Activated naive CD4-positive, alpha-beta T cell treated with anti-CD3 and anti-CD28 coated beads, Interleukin-2, amount 50 U/mL, for 72 hours (primary cell): ENCODE results near the gene FCRL6. TPM values are rescaled to one million over a fixed set of nuclear protein-coding genes. Genes with fewer than 3 reads are reported as not detected.

ENCODE experiments used
- ATAC-seq, 2 donors: fragments of 150-1000 bp; cut with Tn5 transposase; 2 replicates each; pipeline ENCODE4 v1.10.0; 2021; ENCODE audit warnings: mild to moderate bottlenecking in 2 of 2, moderate library complexity in 2 of 2
- DNase-seq, 2 donors: peaks; one replicate each; pipeline ENCODE4 v3.0.0; 2021 to 2022; ENCODE audit warnings: low spot score in 2 of 2
- H3K27ac Mint-ChIP-seq, 2 donors: one replicate each; pipeline ENCODE4 v1.8.0; 2022; ENCODE audit warnings: mild to moderate bottlenecking in 2 of 2, mixed read lengths in 2 of 2
- H3K36me3 Mint-ChIP-seq, 2 donors: one replicate each; pipeline ENCODE4 v1.8.0; 2022; ENCODE audit warnings: mixed read lengths in 2 of 2
- H3K9me3 Mint-ChIP-seq, 2 donors: one replicate each; pipeline ENCODE4 v1.8.0; 2022; ENCODE audit warnings: mixed read lengths in 2 of 2
- total RNA-seq, 2 donors: library from RNA; stranded (reverse); gene quantifications; one replicate each; pipeline ENCODE4 v1.2.3, GENCODE V29; 2022

The FCRL6 gene
- total RNA-seq, 2 donors from 2014 or later = not detected

DNA sequence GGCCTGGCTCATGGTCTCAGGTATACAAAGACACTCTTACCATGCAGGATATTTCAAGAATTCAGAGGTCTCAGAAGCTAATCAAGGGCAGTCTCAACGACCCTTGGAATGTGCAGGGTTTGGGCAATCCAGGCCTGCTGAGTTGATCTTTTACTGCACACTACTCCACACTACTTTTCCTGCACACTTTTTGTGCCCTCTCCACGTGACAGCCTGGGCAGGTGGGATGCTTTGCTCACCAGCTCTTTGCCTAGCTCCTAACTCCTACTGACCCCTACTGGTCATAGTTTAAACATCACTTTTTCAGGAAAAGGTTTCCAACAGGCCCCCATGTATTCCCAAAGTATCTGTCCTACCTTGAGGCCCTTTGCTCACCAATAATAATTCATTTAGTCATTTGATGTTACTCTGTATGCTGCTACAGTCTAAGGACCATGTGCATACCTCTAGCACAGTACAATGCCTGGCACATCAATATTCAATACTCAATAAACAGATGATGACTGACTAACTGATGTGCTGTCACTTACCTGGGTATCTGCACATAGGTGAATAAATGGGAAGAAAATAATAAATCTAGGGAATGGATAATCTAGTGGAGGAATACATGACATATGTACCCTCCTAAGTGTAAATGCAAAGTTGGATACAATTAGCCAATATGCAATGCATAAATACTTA is 11.8 kb upstream of the FCRL6 start:
- Mint-ChIP-seq H3K9me3 (no peaks in the 10 kb centered on the region), H3K36me3 (no peaks in the 10 kb centered on the region), H3K27ac (no peak overlapping the region)
- ATAC-seq (peak; percentile 24 to 38), DNase-seq (no peak)

DNA sequence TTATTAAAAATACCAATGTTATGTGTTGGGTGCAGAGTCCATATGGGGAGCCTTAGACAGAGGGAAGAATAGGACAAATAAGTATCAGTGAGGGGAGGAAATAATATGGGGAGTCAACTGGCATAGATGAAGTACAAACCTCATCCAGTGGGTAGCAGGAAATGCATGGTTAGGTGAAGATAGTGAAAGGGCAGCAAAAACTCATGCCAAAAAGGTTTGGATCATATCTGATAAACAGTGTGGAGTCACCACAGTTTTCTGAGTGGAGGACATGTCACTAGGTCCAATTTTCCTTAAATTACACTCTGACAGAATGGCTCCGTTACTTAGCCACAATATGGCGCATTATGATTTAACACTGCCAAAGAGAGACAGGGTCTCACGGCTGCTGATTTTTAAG is 11.1 kb upstream of the FCRL6 start:
- no peaks in the 10 kb centered on the region for H3K9me3 Mint-ChIP-seq
- H3K36me3 Mint-ChIP-seq = no peaks in the 10 kb centered on the region
- H3K27ac Mint-ChIP-seq = no peak overlapping the region
- DNase-seq = no peak
- ATAC-seq = no peak

DNA sequence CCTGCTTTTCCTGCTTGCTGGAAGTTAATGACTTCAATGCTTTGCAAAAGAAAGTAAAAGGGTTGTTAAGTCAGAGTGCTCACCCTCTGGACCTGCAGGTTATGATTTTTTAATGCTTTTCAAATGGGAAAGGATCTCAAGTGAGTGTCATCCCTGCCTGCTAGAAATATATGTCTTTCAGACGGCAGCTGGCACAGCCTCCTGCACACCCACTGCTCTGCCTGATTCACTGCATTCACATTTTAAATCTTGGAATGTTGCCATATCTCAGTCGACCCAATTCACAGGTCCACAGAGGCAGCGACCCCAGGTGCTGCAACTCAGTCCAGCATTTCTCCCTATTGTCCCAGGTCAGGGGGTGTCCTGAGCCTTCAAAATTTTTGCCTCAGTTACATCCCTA is 10.7 kb upstream of the FCRL6 start:
- Mint-ChIP-seq H3K27ac (no peak overlapping the region), H3K9me3 (no peaks in the 10 kb centered on the region), H3K36me3 (no peaks in the 10 kb centered on the region)
- ATAC-seq = no peak
- no peak for DNase-seq

DNA sequence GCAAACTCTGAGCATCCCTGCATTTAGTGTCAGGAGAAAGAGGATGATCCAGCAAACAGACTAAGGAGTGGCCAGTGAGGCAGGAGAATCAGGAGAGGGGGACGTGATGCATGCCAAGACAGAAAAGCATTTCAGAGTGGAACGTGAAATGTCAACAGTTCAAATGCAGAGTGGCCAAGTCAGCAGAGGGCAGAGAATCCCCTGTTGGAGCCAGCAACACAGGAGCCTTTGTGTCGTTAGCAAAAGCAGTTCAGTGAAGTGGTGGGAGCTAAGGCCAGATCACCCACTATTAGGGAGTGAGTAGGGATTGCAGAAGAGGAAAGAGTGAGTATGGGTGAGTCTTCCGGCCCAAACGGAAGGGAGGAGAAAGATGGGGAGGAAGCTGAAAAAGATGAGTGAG is 6.6 kb upstream of the FCRL6 start:
- Mint-ChIP-seq H3K27ac (no peak overlapping the region), H3K9me3 (no peaks in the 10 kb centered on the region), H3K36me3 (no peaks in the 10 kb centered on the region)
- no peak for DNase-seq
- ATAC-seq = no peak

DNA sequence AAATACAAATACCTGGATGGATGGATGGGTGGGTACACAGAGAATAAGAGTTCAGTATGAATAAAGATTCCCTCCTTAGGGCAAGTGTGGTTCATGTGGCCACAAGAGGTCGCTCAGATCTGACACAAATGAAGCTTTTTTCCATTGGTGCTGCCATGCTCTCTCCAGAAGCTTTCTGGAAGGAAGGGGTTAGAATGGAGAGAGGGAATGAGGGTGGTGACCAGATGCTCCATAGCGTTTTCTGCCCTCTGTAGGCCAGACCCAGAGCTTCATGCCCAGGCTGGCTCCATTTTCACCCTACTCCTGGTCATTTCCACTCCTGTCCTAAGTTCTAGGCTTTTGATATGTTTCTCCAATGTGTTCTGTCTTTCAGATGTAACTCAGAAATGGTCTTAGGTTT is 3.3 kb upstream of the FCRL6 start:
- Mint-ChIP-seq H3K27ac (no peak overlapping the region), H3K36me3 (no peaks in the 10 kb centered on the region), H3K9me3 (no peaks in the 10 kb centered on the region)
- peak in 1 of 2 donors; percentile 42 for DNase-seq
- ATAC-seq = peak; percentile 65 to 71

DNA sequence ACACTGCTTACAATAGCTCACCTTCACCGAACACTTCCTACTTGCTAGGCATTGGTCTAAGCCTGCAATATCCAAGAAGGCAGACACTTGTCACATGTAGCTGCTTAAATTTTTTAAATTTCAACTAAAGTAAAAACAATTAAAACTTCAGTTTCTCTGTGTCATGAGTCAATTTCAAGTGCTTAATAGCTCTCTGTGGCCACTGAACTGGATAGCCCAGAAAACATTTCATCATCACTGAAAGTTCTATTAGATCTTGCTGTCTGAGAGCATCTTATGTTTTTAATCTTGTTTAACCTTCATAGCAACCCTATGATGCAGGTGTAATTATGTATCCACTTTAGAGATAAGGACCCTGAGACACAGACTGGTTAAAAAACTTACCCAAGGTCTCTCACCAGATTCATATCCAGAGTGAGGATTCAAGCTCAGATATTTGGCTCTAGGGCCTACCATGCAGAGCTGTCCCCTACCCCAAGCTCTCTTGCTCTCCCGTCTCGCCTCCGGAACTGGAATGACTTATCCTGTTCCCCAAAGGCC is 2.6 kb upstream of the FCRL6 start:
- Mint-ChIP-seq H3K27ac (peak overlapping the region in 1 of 2 donors; percentile 31), H3K36me3 (no peaks in the 10 kb centered on the region), H3K9me3 (no peaks in the 10 kb centered on the region)
- no peak for ATAC-seq
- no peak for DNase-seq

DNA sequence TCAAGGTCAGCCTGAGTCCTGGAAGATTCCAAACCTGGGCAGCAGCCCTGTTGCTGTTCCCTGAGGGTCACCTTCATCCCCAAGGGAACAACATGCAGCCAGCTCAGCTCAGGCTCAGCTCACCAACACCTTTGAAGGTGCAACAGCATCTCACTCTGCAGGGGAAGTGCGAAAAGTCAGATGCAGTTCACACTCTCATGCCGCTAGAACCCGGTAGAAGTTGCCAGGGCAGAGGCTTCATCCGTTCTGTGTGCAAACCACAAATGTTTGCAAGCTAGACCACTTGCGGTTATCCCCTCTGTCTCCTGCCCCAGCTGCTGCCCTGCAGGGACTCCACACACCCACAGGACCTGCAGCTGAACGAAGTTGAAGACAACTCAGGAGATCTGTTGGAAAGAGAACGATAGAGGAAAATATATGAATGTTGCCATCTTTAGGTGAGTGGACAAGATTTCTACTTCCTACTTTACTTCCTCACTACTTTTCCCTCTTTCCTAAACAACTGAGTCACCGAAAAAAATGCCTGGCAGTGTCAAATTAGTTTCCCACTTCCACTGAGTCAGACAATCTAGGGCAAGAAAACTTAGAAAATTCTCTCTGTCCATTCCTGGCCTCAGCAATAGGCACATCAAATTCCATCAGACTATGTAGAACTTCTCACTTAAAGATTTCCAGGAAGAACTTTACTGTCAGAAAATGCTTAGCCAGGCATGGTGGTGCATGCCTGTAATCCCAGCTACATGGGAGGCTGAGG is 1.8 kb upstream of the FCRL6 start:
- Mint-ChIP-seq H3K36me3 (no peaks in the 10 kb centered on the region), H3K27ac (peak overlapping the region in 1 of 2 donors; percentile 31), H3K9me3 (no peaks in the 10 kb centered on the region)
- ATAC-seq (peak; percentile 44 to 57), DNase-seq (no peak)

DNA sequence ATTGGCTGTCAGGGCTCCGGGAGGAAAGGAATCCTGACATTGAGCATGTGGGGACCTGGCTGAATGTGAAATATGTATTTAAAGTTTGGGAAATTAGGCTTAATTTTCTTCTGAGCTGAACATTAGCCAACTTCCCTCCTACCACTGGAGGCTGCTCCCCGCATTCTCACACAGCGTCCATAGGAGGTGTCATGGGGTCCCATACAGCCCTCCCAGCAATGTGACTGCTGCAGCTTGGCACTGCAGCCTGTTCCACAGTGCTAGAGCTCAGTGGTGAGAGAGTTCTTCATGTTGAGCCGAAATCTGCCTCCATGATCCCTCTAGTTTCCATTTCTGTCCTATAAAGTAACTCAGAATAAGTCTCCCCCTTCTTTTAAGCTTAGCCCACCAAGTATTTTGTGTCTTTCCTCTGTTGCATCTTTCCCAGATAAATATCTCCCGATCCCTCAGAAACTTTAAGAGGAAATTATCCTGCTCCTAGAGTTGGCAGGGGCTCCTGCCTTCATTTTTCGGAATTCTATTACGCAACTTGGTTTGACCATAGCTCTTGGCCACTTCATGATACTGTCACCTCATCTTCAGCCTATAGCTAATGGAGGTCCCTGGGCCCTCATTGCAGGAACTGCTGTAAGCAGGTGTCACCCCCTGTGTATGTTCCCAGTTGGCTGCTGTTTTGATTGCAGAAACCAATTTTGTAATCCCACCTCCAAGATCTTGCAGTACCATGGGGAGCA is 2.0 kb downstream of the FCRL6 start:
- DNase-seq (no peak), ATAC-seq (no peak)
- Mint-ChIP-seq H3K9me3 (no peaks in the 10 kb centered on the region), H3K27ac (no peak overlapping the region), H3K36me3 (no peaks in the 10 kb centered on the region)

DNA sequence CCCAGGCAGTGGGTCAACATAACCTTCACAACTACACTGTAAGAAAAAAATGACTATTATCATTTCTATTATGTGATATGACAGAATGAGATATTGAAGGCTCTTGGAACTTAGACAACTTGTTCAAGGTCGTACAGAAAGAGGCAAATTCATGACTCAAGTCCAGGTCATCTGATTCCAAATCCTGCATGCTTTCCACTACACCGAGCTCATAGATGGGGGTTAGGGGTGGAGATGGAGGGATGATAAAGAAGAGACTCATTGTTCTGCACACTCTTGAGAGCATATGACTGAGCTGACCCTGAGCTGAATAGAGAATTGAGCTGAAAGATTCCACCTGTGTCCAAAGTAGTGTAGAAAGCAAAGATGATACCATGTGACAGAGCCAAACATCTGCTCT is 2.8 kb downstream of the FCRL6 start:
- no peak for ATAC-seq
- Mint-ChIP-seq H3K27ac (no peak overlapping the region), H3K9me3 (no peaks in the 10 kb centered on the region), H3K36me3 (no peaks in the 10 kb centered on the region)
- DNase-seq = no peak

DNA sequence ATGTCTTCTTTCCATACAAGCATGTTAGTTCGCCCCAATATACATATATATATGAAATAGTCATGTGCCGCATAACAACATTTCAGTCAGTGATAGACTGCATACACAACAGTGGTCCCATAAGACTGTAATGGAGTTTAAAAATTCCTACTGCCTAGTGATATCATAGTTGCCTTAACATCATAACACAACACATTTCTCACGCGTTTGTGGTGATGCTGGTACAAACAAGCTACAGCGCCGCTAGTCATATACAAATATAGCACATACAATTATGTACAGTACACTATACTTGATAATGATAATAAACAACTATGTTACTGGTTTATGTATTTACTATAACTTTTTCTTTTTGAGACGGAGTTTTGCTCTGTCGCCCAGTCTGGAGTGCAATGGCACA is 13.8 kb downstream of the FCRL6 start:
- no peaks in the 10 kb centered on the region for H3K9me3 Mint-ChIP-seq
- no peak overlapping the region for H3K27ac Mint-ChIP-seq
- no peaks in the 10 kb centered on the region for H3K36me3 Mint-ChIP-seq
- DNase-seq (no peak), ATAC-seq (no peak)

DNA sequence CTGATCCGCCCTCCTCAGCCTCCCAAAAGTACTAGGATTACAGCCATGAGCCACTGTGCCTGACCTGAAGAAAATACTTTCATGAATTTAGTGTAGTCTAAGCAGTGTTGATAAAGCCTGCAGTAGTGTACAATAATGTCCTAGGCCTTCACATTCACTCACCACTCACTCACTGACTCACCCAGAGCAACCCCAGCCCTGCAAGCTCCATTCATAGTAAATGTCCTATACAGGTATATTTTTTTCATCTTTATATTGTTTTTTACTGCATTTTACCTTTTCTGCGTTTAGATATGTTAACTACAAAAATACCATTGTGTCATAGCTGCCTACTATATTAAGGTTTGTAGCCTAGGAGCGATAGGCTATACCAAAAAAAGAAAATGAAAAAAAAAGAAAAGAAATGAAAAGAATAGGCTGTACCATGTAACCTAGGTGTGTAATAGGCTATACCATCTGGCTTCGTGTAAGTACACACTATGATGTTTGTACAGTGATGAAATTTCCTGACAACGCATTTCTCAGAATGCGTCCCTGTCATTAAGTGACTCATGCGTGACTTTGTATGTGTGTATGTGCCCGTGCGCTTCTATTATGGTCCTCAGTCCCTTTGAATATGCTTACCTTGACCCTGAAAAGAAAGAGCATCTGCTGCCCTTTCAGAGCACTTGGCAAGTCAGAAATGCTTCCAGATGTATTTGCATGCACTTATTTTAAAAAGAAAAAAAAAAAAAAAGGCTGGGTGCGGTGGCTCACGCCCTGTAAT is 15.3 kb downstream of the FCRL6 start:
- H3K27ac Mint-ChIP-seq = no peak overlapping the region

DNA sequence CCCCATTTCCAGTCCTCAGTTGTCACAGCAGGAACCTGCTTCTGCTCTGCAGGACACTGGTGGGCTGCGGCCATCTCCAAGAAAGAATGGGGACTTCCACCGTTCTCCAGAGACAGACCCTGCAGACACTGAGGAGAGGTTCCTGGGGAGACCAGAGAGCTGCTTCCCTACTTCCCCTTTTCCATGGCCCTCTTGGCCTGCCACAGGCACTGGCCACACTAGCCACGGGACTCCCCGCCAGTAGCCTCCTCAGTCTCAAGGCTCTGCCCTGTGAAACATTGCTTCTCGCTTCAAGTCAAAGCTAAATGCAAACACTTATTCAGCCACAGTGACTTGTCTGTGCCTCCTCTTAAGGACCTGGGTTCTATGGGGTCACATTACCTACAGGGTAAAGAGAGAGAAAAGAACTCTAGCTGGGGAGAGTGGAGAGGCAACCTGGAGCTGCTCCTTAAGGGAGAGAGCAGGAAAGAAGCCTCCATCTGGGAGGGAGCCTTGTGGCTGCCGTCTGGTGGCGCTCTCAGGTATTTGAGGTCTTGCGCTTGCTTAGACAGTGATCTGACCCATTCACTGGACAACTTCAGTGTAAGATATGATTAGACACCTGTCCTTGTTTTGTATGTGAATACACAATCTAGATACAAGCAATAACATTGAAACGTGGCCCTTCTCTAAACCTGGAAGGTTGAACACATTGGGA is 19.2 kb downstream of the FCRL6 start:
- H3K27ac Mint-ChIP-seq = no peak overlapping the region
- H3K9me3 Mint-ChIP-seq = peaks cover 0 to 5% of the 10 kb centered on the region in 2 donors
- DNase-seq (peak in 1 of 2 donors; percentile 37), ATAC-seq (peak in 1 of 2 donors; percentile 49)
- H3K36me3 Mint-ChIP-seq = peaks cover 0 to 7% of the 10 kb centered on the region in 2 donors

More for the DNA sequence above, 15.3 kb downstream of the FCRL6 start:
- ATAC-seq (no peak), DNase-seq (no peak)
- Mint-ChIP-seq H3K36me3 (no peaks in the 10 kb centered on the region), H3K9me3 (no peaks in the 10 kb centered on the region)

DNA sequence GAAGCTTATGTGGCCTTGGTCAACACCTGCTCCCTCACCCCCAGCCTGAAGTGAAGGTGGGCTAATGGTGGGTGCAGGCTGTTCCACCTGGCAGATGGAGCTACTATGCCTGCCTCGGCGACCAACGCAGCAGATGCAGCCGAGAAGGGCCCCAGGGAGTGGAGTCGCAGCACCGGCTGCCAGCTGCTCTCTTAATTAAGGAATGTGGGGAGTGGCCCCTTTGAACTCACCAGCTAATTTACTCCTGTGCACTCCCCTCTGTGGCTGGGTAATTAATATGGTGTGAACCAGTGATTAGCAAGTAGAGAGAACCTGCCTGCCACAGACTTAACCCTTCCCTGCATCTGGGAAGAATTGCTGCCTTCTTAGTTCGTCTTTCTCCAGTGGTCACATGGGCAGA is 21.2 kb downstream of the FCRL6 start:
- H3K36me3 Mint-ChIP-seq = peaks cover 0 to 16% of the 10 kb centered on the region in 2 donors
- H3K9me3 Mint-ChIP-seq = peaks cover 0 to 5% of the 10 kb centered on the region in 2 donors
- ATAC-seq (no peak), DNase-seq (no peak)
- H3K27ac Mint-ChIP-seq = no peak overlapping the region

DNA sequence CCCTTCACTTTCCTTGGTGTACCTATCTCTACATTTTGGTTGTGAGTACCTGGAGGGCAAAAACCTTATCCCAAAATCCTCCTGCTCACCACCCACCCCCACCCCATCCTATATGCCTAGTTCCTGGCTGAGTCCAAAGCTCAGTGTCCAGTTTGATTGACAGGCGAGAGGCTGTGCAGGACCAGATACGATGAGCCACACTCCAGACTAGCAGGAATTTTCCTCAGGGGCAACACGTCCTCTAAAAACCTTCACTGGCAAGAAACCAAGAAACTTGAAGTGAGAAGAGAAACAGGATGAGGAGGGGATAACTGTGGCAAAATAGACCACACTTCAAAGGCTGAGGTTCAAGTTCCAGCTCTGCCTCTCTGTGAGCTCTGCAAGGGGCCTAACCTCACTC is 23.4 kb downstream of the FCRL6 start:
- DNase-seq (no peak), ATAC-seq (peak in 1 of 2 donors; percentile 15)
- Mint-ChIP-seq H3K9me3 (peaks cover 0 to 5% of the 10 kb centered on the region in 2 donors), H3K36me3 (peaks cover 0 to 16% of the 10 kb centered on the region in 2 donors), H3K27ac (peak overlapping the region in 1 of 2 donors; percentile 87)

DNA sequence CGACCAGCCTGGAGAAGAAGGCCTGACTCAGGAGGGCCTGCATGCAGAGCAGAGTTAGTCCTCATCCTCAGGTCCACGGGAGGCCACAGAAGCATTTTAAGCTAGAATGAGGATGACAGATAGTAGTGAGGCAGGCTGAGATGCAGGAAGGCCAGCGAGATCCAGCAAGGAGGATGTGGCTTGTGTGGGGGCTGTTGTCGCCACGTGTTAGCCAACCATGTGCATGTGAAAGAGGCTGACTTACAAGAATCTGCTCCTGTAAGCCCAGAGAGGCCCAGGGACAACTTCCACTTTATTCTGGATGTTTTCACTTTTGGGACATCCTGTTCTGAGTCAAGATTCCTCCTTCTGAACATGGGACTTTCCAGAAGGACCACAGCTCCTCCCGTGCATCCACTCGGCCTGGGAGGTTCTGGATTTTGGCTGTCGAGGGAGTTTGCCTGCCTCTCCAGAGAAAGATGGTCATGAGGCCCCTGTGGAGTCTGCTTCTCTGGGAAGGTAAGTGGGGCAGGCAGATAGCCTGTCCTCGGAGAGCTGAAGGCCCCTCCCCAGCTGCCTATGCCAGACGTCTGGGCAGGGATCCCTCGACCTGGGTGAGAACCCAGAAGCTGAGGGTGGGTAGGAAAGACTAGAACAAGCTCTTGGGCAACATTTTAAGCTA is 24.4 kb downstream of the FCRL6 start, which contains the start of gene SLAMF8:
Gene SLAMF8, plus strand, starts transcription at position 433 of the 661 bp plus-strand sequence. Its CDS starts 26 bp downstream, at position 459.
- DNase-seq (peak in 1 of 2 donors; percentile 67), ATAC-seq (peak; percentile 71 to 86)
- H3K27ac Mint-ChIP-seq = peak within 1 kb of the TSS; percentile 77 to 87
- H3K36me3 Mint-ChIP-seq = peaks cover 0 to 16% of the 10 kb centered on the region in 2 donors
- peaks cover 0 to 5% of the 10 kb centered on the region in 2 donors for H3K9me3 Mint-ChIP-seq
